COLO829 (cell line): Measurements from ENCODE around the gene C10orf105.
A peak's percentile ranks its signal among the peaks of the same experiment; 100 is the strongest.

Experiments
- DNase-seq: peaks from one replicate; pipeline ENCODE4 v3.0.0; 2012; ENCODE audit warnings: low spot score

Gene C10orf105

DNA sequence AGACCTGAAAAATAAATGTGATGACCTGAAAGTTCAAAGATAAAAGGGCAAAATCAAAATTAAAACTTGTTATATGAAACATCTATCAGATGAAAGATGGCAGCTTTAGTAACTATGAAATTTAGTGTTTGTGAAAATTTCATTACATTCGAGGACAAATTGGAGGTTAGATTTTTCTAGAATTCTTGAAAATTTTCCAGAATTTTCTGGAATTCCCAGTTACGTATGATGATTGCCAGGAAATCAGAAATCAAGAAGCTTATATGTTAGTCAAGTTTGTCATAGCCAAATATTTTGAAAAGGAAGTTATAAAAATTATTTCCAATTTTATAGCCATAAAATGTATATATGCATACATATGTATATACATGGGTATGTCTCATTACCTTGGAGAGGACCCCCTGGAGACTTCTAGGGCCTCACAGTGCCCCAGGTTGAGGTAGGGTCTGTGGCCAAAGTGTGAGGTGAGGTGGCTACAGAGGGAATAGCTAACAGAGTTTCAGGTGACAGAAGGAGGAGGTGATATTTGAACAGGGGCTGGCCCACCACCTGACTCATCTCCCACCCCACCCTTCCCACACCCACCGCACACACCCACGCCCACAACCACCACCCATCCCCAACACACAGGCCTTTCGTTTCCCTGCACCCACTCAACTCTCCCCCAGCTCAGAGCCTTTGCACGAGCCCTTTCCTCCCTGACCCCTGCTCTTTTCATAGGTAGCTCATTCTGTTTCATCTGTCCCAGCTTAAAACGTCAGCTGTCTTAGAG lies 21.5 kb downstream of the C10orf105 start:
- no peak for DNase-seq

DNA sequence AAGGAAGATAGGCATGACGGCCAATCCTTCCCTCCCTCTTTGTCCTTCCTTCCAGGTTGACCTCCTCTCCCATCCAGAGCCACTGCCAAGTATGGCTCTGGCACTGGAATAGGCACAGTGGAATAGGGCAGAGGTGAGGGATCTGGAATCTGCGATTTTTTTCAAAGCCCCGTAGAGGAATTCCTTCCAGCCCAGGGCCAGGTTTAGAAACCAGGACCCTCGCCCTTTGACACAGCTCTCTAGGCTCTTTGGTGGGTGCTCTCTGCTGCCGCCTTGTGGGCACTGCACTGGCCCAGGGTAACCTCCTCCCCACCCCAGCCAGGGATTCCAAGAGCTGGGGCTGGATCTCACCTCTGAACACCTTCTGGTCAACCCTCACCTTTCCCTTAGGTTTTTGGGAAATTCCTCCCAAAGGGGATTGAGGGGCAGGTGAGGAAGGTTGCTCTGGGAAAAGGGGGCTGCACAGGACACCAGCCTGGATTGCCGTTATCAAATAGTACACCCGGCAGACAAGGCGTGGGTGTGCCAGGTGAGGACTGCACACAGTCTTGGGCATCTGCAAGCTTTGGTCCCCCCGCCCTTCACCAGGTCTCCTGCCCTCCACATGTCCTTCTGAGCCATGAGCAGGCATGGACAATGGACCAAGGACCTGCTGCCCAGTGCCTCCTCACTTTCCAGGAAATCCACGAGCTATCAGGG lies 22.8 kb downstream of the C10orf105 start:
- peak; percentile 10 for DNase-seq

DNA sequence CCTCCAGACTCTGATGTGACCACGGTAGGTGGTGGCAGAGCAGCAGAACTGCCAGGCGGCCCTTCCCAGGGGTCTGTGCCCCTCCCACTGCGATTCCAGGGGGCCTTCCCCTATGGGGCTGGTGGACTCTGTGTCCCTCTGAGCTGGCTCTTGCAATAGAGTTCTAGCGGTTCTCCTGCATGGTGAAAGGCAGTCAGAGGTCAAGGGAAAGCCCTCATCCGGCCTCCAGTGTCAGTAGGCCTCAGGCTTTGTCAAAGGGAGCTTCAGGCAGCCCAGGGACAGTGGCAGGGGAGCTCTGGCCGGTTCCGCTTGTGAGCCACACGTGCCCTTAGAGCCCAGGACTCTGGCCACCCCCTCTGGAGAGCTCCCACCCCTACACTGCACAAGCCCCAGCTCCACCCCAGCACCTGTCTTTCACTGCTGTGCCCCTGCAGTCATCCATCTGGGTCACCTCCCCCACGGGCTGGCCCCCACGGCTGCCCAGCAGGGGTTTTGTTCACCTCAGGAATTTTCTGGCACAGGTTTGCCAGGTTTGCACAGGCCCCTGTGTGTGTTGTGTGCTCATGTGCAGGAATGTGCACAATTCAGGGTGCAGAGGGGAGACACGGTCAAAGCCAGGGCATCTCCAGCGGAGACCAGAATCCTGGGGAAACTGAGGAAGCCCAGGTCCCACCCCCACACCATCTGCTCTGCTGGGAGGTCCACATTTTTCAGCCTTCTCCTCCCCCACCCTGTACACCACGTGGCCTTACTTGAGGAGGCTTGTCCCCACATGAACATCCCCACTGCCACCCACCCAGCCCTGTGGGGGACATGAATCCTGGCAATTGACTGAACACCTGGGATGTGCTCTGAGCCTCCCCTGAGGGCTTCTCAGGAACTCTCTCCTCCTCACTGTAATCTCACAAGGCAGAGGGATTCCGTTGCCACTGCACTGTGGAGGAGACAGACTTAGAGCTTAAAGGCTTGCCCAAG lies 23.8 kb downstream of the C10orf105 start:
- no peak for DNase-seq

- no peak for DNase-seq
Measured at GRCh38 chr10:71694567-71694968, 25.0 kb downstream of the C10orf105 start.

DNA sequence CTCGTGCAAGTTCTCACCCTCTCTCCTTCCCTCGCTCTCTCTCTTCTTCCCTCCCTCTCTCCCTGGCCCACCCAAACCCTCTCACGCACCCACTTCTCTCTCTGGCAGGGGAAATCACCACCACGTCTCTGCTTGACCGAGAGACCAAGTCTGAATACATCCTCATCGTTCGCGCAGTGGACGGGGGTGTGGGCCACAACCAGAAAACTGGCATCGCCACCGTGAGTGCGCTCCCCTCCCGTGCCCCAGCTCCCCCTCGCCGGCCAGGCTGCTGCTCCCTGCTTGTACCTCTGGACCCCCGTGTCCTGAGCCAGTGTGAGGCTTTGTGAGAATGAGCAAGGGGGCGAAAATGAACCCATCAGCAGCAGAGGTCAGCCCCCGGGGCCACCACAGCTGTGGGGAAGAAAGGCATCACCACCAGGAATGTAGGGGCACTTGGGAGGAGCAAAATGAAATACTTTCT lies 25.5 kb downstream of the C10orf105 start:
- DNase-seq, result no peak

DNA sequence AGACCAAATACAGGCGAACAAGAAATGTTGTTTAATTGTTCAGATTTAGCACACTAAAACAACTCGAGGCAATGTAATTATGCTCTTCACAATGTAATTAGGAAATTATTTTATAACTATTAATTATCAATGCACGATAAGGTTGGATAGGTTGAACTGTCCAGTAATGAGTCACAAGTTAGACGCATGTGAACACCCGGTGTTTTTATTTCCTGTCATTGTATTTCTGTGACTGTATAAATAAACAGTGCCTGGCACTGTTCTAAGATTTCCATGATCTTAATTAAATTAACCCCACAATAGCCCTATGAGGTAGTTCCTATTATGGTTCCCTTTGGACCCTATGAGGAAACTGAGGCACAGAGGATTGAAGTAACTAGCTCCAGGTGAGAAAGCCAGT lies 26.2 kb downstream of the C10orf105 start:
- no peak for DNase-seq

GRCh38 chr10:71692598-71693306 lies 26.8 kb downstream of the C10orf105 start:
- DNase-seq, result no peak

GRCh38 chr10:71691405-71691804 lies 28.2 kb downstream of the C10orf105 start:
- no peak for DNase-seq

DNA sequence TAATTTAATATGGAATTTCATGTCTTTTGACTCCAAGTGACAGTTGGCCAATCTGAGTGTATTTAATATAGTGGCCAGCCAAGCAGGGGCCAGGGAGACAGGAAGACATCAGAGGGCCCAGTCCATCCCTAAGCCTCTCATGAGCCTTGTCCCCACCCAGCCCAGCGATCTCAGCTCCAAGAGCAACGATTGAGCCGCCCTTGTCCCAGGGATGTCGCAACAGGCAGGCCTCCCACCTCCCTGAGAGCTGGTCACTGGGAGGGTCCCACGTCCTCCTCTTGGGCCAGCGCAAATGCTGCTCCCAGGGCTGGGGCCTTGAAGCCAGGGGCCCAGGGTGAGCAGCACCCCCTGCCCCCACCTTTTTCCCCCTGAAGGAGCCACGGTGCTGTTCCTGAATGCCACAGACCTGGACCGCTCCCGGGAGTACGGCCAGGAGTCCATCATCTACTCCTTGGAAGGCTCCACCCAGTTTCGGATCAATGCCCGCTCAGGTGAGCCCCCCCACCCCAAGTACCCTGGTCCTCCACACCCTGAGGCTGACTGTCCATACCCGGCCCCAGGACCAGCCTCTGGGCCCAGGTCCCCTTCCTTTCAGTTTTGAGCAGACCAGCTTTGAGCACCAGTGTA lies 29.4 kb downstream of the C10orf105 start:
- DNase-seq, result no peak

DNA sequence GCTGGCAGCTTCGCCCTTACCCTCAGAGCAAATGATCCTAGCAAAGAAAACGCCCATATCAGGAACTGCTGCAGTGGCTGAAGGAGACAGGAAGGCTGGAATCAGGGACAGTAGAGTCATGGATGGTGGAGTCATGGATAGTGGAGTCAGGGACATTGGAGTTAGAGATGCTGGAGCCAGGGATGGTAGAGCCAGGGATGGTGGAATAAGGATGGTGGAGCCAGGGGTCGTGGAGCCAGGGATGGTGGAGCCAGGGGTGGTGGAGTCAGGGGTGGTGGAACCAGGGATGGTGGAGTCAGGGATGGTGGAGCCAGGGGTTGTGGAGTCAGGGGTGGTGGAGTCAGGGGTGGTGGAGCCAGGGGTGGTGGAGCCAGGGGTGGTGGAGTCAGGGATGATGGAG lies 31.3 kb downstream of the C10orf105 start:
- DNase-seq, result no peak

DNA sequence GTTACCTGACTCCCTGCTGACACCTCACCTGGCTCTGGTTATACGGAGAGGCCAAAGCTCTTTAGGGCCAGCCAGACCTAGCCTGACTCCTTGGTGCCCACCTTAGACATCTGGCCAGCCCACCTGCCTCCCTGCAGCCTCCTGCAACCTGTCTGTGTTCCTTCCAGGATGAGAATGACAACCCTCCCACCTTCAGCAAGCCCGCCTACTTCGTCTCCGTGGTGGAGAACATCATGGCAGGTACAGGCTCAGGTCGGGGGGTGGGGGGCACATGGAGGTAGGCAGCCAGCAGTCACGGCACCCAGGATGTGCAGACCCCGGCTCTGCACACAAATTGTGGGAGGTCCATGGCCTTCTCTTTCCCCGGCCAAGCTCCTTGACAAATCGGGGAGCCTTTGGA lies 32.1 kb downstream of the C10orf105 start:
- no peak for DNase-seq

DNA sequence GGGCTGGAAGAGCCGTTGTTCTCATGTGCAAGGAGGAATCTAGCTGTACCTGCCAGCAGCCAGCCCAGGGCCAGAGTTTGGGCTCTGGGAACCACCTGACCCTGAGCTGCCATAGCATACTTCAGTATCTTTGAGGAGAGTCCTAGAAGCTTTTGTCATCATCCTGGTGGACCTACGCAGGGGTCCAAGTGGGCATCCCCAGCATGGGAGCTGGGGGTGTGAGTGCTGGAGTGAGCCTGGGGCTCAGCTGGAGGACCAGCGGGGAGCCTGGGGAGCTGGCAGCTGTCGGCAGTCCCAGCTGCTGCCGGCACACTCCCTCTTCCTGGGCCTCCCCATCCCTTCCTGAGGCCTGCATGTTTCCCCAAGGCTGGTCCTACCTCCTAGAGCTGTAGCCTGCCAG lies 32.5 kb downstream of the C10orf105 start:
- no peak for DNase-seq

DNA sequence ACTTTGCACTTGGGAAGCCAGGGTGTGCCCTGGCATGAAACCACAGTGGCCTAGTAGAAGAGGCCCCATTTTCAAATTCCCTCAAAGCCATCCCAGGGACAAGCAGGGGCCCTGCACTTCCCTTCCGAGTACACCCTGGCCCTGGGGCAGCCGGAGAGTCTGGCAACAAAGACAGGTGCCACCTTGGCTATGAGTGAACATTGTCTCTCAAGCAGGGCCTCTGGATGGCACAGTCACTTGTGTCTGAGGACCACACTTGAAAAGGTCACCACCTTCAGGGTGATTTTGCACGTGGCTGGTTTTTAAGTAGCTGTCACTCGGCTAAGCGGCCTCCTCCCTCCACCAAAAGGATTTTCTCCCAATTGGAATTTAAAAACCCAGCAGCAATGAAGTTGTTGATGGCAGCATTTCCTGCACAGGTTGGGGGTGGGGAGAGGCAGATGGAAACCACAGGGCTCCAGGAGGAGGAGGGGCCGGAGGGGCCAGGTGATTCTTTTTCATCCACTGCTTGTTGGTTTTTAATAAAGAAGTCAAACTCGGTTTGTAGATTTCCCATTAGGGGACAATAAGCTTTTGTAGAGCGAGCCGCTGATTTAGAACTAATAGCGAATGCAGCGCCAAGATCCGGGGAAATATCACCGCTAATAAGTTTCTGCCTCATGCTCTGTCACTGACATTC lies 33.9 kb downstream of the C10orf105 start:
- no peak for DNase-seq

GRCh38 chr10:71684356-71685173 lies 35.0 kb downstream of the C10orf105 start:
- DNase-seq, result no peak

DNA sequence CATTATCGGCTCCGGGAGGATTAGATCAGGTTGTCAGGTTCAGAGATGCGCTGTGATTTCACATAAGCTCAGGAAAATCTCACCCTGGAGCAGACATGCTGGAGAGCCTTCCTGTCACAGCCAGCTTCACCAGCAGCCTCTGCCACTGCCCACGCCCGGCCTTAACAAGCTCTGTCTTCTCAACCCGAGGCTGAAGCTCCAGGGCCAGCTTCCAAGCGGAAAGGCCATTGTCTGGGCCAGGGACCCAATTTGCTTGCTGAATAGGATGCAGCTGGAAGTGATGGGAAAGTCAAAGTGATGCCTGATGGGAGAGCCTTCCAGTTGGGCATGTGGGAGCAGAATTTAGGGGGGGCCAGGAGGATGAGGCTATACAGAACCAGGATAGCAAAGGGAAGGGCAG lies 36.3 kb downstream of the C10orf105 start:
- no peak for DNase-seq

DNA sequence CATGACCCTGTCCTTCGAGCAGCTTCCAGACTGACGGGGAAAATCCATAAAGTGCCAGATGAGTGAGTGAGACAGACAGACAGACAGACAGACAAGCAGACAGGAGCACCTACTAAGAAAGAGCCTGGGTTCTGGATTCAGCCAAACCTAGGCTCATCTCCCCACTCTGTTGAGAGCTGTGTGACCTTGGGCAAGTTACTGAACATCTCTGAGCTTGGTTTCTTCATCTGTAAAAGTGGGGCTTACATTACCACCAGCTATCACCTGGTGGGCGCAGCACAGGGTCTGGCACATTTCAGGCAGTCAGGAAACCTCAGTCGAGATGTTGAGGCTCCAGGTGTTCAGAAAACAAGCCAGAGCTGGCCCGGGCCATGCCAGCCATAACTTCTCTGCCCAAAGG lies 37.6 kb downstream of the C10orf105 start:
- DNase-seq, result no peak

DNA sequence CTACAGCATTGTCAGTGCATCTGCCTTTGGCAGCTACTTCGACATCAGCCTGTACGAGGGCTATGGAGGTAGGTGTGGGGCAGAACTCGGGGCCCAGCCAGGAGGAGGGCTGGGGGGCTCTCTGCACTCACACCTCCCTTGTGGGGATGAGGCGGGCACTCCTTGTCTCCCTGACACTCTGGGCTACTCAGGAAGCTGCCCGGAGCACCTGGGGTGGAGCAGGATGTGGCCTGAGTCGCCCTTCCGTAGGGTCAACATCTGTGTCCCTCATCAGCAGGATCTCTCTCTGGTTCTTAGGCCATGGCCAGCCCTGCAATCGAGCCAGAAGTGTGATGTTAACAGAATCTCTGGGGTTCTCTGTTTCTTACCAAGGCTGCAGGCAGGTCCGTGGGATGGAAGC lies 40.2 kb downstream of the C10orf105 start:
- no peak for DNase-seq

DNA sequence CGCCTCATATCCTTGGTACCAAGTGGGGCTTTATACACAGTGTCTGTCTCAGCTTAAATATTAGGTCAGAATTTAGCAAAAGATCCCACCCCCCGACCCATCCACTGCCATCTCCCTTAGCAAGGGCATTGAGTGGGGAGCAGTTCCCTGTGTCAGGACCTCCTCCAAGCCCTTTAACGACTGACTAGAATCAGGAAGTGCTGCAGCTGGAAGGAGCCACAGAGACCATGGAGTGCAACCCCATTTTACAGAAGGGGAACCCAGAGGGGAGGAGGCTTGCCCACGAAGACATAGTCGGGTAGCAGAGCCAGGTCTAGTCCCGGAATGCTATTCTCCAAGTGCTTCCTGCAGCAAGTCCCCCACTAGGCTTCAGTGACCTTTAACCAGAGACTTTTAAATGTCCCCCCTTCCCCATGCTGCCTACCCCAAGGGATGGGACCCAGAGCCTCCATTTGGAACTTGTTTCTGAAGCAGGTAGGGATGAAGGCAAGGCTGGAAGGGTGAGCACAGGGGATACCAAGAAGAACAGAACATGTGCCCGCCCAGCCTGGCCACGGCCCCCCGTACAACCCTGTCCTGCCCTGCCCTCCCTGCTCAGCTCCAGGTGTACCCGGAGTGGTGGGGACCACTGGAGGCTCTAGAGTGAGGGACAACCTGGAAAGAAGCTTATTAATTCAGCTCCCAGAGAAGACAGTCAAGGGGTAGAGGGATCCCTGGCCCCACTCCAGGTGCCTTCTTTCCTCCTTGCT lies 41.3 kb downstream of the C10orf105 start:
- no peak for DNase-seq

GRCh38 chr10:71677261-71677660 lies 42.3 kb downstream of the C10orf105 start:
- DNase-seq, result no peak
